HG03575 (cell line): ENCODE results near the gene LHX3.
"Not testable (repeated sequence)": the region's sequence is repeated elsewhere in the genome, so short reads cannot be mapped to it uniquely, and the experiment has no call there.

ENCODE experiments used
- ATAC-seq: cut with Tn5 transposase; IDR thresholded peaks from one replicate; pipeline ENCODE4 v1.9.1; 2021; ENCODE audit not compliant: unreplicated experiment, insufficient number of reproducible peaks, low FRiP score; ENCODE audit errors: extremely low read depth

LHX3 gene

DNA sequence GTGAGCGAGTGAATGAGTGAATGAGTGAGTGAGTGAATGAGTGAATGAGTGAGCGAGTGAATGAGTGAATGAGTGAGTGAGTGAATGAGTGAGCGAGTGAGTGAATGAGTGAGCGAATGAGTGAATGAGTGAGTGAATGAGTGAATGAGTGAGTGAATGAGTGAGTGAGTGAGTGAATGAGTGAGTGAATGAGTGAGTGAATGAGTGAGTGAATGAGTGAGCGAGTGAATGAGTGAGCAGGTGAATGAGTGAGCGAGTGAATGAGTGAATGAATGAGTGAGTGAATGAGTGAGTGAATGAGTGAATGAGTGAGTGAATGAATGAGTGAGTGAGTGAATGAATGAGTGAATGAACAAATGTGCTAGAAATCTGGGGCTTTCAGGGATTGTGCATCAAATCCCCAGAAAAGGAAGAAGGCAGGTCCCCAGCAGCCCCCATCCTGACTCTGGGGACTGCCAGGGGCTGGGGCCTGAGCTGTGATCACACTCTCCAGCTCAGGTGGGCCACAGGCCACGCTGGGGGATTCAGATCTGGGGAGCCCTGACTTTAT is 54.2 kb downstream of the LHX3 start:
- not testable (repeated sequence) for ATAC-seq

GRCh38 chr9:136149853-136150252 is 55.1 kb downstream of the LHX3 start:
- no peak for ATAC-seq

GRCh38 chr9:136149337-136149736 is 55.6 kb downstream of the LHX3 start:
- no peak for ATAC-seq

- no peak for ATAC-seq
These were observed 56.2 kb downstream of the LHX3 start for GRCh38 chr9:136148766-136149165.

- no peak for ATAC-seq
These were observed 56.8 kb downstream of the LHX3 start for GRCh38 chr9:136147890-136148714.

DNA sequence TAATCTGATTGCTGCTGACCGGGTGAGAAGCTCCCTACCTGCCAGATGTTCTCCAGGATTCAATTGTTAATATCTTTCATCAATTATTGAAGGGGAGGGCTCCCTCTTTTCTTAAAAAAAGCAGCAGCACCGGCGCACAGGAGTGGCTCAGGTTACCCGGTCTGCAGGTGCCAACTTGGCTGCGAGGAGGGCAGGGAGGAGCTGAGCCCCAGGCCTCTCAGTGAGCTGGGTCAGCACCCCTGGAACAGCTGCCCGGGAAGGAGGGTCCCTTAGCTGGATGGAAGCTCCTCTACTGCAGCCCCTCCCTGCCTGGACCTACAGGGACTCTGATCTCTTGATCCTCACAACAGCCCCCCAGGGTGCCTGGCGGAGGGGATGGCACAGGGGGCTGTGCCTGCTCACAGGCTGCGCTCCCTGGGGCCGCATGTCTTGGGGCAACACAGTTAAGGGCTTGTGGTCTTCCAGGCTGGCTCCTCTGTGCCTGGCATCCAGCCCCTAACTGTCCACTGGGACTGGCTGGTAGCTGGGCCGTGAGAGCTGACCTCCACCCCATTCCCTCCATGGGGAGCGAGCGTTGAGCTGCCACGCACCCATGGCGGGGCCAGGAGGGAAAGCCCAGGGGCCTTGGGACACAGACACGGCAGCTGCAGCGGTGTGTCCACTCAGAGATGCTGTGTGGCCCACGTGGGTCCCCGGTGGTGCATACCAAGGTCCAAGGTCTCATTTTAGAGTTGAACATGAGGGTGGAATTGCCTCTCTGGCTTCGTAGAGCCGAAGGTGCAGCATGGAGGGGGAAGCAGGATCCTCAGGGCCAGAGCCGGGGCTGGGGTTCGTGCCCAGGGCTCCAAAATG is 57.7 kb downstream of the LHX3 start:
- ATAC-seq, result no peak
